Activated CD8-positive, alpha-beta memory T cell treated with anti-CD3 and anti-CD28 coated beads for 1 hour (primary cell): ENCODE measurements around the gene ZNF600.
A peak's percentile ranks its signal among the peaks of the same experiment; 100 is the strongest.
"Not testable (repeated sequence)": the region's sequence is repeated elsewhere in the genome, so short reads cannot be mapped to it uniquely, and the experiment has no call there.

Experiments
- DNase-seq, 2 donors: peaks; one replicate each; pipeline ENCODE4 v3.0.0-alpha.2; 2020; ENCODE audit warnings: low read depth in 1 of 2; ENCODE audit errors: extremely low read depth in 1 of 2

Gene ZNF600

DNA sequence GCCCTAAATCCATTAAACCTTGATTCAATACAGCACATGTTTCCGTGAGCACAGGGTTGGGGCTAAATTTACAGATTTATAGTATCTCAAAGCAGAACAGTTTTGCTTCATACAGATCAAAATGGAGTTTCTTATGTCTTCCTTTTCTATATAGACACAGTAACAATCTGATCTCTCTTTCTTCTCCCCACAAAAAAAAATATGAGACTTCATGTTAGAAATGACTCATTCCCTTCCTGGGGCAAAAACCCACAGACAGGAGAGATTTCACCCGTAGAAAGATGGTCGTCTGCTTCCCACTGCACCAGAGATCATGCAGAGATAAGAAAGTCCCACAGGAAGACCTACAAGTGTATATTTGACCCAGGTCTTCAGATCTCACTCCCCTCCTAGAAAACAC is 44.1 kb downstream of the ZNF600 start:
- DNase-seq = no peak

DNA sequence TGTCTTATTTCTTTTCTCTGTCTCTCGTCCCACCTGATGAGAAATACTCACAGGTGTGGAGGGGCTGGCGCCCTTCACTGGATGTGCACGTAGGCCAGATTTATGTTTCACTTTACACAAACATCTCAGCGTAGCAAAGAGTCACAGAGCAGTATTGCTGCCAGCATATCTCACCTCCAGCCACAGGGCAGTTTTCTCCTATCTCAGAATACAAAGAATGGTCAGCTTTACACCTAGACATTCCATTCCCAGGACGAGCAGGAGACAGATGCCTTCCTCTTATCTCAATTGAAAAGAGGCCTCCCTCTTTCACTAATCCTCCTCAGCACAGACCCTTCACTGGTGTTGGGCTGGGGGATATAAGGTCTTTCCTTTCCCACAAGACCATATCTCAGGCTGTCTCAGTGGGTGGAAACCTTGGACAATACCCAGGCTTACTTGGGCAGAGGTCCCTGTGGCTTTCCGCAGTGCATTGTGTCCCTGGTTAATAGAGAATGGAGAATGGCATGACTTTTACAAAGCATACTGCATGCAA is 44.6 kb downstream of the ZNF600 start:
- DNase-seq = no peak

DNA sequence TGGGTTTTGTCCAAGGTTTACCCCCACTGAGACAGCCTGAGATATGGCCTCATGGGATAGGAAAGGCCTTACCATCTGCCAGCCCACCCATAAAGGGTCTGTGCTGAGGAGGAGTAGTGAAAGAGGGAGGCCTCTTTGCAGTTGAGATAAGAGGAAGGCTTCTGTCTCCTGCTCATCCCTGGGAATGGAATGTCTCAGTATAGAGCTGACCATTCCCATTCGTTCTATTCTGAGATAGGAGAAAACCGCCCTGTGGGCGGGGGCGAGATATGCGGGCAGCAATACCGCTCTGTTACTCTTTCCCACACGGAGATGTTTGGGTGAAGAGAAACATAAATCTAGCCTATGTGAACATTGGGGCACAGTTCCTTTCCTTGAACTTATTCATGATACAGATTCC is 45.2 kb downstream of the ZNF600 start:
- not testable (repeated sequence) for DNase-seq

DNA sequence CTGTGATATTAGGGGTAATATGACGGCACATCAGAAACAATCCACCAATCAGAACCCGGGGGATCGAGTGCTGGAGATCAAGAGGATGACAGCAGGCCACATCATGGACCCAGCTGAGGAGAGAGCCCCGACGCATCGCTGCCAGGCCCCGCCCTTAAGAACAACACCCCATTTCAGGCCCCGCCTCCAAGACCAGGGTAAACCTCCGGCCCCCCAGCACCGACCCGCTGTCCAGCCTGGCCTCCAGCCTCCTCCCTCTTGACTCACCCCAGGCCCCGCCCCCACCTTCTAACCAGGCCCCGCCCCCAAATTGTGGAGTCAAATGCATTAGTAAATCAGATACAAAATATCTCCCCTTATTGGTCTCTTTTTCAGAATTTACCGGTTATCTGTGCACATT is 47.0 kb downstream of the ZNF600 start:
- no peak for DNase-seq

DNA sequence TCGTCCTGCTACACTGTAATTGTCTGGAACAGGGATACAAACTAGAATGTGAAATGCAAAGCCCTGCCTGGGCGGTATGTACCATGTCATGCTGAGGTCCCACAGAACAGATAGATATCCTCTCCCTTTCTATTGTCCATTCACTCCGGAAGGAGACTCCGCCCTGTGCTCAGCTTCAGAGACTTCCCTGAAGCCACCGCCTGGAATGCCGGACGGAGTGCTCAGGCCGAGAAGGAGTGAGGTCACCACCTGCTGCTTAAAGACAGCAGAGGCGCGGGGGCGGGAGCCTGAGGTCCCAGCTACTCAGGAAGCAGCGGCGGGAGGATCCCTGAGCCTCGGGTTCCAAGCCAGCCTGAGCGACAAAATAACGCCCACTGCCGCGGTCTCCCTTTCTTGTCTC is 50.9 kb downstream of the ZNF600 start:
- no peak for DNase-seq

DNA sequence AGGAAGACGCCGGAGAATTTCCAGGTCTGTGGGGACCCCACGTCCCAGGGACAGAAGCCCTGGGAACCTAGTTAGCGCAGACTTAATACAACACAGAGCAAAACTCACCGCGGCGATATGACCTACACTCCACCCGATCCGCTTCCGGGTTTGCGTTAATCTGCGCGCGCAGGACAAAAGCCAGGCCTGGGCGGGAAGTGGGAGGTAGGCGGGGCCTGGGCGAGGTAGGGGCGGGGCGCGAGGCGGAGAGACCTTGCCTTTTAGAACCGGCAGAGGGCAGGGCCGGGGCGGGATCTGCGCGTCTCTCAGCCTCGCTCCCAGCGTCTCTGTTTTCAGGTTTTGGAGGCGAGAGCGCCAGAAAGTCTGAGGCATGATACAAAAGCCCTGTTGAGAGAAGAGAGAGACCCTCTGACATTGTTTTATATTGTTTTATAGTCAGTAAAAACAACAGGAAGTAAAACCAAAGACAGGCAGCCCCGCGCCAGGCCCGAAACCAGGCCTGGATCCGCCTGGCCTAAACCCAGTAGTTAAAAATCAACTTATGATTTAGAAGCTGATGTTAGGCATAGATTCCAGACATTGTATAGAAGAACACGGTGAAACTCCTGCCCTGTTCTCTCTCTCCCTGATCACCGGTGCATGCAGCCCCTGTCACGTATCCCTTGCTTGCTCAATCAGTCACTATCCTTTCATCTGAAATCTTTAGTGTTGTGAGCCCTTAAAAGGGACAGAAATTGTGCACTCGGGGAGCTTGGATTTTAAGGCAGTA is 51.5 kb downstream of the ZNF600 start, which contains the start of gene ZNF611:
TSS of gene ZNF611 (minus strand) at position 152 of the 769 bp plus-strand sequence. CDS start 19,150 bp downstream, outside the sequence.
- DNase-seq = peak; percentile 96 to 100

DNA sequence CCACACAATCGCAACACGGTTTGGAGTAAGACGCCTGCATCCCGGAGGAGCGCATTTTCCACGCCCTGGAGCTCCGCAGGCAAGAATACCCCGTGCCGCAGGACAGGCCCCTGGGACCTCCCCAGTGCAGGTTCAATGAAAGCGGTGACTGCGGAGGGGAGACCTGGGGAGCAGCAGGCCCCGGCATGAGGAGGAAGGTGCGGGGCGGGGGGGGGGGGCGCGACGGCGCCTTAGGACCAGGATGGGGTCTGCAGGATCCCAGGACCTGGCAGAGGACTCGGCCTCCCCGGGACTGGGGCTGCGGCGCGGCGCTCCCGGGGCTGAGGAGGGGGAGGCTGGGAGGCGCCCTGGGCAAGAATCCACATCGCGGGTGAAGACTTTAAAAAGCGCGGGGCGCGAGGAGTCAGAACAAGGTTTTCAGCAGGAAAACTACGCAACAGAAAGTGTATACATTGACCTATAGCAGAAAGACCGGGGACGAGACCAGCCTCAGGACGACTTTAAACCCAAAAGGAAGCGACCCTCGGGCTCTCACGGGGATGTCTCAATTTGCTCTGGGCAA is 52.2 kb downstream of the ZNF600 start:
- no peak for DNase-seq

DNA sequence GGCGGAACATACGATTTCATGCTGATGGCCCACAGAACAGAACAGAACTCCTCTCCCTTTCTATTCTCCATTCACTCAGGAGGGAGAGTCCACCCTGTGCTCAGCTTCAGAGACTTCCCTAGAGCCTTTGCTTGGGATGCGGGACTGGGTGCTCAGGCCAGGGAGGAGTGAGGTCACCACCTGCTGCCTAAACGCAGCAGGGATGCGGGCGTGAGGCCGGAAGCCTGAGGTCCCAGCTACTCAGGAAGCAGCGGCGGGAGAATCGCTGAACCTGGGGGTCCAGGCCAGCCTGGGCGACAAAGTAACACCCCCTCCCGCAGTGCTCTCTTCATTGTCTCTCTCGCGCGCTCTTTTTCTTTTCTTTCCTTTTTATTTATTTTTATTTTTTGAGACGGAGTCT is 60.5 kb downstream of the ZNF600 start:
- DNase-seq = not testable (repeated sequence)

DNA sequence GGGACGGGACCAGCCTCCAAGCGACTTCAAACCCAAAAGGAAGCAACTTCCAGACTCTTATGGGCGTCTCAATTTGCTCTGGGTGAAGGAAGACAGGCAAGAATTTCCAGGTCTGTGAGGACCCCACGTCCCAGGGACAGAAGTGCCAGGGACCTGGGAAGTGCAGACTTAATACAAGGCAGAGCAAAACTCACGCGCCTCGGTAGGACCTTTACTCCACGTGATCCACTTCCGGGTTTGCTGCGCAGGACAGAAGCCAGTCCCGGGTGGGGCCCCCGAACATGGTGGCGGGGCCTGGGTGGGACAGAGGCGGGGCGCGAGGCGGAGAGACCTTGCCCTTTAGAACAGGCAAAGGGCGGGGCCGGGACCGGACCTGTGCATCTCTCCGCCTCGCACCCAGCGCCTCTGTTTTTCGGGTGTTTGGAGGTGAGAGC is 61.0 kb downstream of the ZNF600 start:
- DNase-seq = no peak

DNA sequence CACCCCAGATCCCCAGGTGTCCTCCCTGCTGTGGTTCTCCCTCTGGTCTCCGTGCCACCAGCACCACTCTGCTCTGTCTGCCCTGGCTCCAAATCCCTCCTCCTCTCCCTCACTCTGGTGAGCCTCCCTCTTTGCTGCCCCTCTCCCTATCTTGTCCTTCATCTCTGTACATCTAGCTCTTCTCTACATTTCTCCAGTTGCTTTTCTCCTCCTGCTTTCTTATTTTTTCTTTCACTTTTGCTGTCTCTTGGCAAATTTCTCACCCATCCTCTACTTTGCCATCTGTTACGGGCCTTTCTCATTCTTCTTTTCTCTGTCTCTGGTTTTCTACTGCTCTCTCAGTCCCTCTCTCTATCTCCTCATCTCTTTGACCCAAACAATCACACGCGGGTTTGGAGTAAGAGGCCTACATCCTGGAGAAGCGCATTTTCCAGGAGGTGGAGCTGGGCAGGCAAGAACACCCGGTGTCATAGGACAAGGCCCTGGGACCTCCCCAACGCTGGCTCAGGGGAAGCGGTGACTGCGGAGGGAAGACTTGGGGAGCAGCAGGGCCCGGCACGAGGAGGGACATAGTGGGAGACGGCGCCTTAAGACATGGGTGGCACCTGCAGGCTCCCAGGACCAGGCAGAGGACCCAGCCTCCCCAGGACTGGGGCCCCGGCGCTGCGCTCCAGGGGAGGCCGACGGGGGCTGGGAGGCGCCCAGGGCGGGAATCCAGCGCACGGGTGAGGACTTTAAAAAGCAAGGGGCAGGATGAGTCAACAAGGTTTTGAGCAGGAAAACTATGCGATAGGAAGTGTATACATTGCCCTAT is 61.7 kb downstream of the ZNF600 start:
- DNase-seq = no peak

DNA sequence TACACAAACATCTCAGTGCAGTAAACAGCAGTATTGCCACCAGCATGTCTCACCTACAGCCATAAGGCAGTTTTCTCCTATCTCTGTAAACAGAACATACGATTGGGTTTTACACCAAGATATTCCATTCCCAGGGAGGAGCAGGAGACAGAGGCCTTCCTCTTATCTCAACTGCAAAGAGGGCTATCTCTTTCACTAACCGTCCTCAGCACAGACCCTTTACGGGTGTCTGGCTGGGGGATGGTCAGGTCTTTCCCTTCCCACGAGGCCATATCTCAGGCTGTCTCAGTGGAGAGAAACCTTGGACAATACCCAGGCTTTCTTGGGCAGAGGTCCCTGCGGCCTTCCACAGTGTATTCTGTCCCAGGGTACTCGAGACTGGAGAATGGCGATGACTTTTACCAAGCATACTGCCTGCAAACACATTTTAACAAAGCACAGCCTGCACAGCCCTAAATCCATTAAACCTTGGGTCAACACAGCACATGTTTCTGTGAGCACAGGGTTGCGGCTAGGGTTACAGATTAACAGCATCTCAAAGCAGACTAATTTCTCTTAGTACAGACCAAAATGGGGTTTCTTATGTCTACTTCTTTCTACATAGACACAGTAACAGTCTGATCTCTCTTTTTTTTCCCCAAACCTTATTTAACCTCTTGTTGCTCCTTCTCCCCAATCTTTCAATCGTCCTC is 62.5 kb downstream of the ZNF600 start:
- not testable (repeated sequence) for DNase-seq

DNA sequence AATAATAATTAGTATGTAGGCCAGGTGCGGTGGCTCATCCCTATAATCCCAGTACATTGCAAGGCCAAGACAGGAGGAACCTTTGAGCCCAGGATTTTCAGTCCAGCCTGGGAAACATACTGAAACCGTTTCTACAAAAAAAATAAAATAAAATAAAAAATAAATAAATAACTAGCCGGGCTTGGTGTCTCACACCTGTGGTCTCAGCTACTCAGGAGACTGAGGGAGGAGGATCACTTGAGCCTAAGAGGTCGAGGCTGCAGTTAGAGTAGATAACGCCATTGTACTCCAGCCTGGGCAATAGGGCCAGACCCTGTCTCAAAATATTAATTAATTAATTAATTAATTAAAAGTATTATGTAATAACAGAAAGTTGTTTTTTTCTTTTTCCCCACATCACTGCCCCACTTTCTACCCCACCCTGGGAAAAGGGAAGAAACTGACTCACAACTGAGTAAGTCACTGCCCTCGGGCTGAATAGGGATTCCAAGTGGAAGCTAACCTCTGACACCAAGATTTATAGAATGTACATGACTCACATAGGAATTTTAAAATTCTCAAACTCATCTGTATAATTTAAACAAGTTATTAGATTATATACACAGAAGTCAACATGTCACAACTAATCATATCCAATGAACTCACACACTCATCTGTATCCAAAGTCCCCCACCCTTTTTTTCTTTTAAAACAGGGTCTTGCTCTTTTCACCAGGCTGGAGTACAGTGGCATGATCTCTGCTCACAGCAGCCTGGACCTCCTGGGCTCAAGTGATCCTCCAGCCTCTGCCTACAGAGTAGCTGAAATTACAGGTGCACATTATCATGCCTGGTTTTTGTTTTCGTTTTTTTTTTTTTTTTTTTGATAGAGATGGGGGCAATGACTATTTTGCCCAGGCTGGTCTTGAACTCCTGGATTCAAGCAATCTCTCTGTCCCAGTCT is 64.3 kb downstream of the ZNF600 start:
- DNase-seq = no peak

DNA sequence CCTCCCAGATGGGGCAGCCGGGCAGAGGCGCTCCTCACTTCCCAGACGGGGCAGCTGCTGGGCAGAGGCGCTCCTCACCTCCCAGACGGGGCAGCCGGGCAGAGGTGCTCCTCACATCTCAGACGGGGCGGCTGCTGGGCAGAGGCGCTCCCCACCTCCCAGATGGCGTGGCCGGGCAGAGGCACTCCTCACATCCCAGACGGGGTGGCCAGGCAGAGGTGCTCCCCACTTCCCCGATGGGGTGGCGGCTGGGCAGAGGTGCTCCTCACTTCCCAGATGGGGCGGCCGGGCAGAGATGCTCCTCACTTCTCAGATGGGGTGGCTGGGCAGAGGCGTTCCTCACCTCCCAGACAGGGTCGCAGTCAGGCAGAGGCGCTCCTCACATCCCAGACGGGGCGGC is 66.0 kb downstream of the ZNF600 start:
- DNase-seq = not testable (repeated sequence)

DNA sequence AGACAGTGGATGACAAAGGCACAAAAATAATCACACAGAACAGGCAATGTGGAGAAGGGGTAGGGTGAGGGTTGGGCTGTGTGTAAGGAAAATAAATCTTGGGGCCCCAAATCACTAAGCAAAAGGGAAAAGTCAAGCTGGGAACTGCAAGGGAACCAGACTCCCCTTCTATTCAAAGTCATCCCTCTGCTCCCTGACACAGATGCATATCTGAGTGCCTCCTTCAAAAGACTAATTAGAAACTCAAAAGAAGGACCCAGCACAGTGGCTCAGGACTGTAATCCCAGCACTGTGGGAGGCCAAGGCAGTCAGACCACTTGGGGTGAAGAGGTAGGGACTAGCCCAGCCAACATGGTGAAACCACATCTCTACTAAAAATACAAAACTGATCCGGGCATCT is 70.1 kb downstream of the ZNF600 start:
- DNase-seq = no peak

DNA sequence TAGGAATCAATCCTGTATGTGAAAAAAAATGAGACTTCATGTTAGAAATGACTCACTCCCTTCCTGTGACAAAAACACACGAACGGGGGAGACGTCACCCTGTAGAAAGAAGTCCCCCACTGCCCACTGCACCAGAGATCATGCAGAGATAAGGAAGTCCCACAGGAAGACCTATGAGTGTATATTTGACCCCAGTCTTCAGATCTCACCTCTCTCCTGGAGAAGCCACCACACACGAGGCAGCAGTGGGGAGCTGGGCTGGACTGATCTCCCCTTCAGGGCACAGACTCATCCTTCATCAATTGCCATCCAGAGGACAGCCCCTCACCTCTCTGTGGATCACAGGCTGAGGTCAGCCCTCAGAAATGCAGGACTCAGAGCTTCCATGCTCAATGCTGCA is 70.7 kb downstream of the ZNF600 start:
- DNase-seq = not testable (repeated sequence)

DNA sequence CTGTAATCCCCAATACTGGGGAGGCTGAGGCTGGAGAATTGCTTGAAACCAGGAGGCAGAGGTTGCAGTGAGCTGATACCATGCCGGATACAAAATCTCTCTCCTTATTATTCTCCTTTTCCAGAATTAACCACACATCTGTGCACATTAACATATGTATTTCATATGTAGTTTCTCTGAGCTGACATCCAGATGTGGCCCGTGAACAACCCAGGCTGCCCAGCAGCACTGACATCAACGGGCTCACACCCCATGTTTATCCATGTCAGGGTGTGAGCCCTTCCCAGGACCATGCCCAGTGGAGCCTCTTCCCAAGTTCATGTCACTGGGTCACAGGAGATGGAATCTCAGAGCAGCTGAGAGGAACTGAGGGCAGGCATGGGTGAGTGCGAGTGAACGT is 71.3 kb downstream of the ZNF600 start:
- DNase-seq = not testable (repeated sequence)
